ENCODE data around the gene PRDM16. TPM values are rescaled to one million over a fixed set of nuclear protein-coding genes. Genes with fewer than 3 reads are reported as not detected.

PRDM16 gene
- total and polyA plus RNA-seq, 2 of the 13 experiments (the other 11 are each of a cell fraction or from before 2014, with no cell fraction given): 0.15 to 0.81 TPM

DNA sequence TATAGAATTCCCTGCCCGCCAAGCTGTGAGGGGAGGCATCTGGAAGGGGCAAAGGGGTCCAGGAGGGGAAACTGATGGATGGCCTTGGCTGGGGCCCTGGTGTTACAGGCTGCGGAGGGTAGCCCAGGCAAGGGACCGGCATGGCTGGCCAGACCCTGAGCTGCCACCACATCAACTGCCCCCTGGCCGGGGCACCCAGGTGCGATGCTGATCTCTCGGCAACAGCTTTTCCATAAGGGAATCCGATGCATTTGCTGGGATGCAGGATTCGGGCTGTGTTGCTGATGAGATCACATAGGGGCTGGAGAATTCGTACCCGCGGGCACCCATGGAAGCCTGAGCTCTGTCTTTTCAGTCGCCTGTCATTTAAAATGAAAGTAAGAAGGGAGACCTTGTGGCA lies 73.7 kb downstream of the PRDM16 start (continued):
- TF ChIP-seq TOPORS (CRISPR knock-in tag; IDR thresholded peaks at IDR 0.05): no peak
- TF ChIP-seq, protein P1, sequence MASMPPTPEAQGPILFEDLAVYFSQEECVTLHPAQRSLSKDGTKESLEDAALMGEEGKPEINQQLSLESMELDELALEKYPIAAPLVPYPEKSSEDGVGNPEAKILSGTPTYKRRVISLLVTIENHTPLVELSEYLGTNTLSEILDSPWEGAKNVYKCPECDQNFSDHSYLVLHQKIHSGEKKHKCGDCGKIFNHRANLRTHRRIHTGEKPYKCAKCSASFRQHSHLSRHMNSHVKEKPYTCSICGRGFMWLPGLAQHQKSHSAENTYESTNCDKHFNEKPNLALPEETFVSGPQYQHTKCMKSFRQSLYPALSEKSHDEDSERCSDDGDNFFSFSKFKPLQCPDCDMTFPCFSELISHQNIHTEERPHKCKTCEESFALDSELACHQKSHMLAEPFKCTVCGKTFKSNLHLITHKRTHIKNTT (CRISPR knock-in tag; IDR thresholded peaks at IDR 0.05): no peak
- TF ChIP-seq TOE1 (CRISPR knock-in tag; IDR thresholded peaks at IDR 0.05): no peak
- no peak for TF ChIP-seq ZNF263 (CRISPR knock-in tag; IDR thresholded peaks at IDR 0.05)
- no peak for TF ChIP-seq KLF6 (CRISPR knock-in tag; IDR thresholded peaks at IDR 0.05)

DNA sequence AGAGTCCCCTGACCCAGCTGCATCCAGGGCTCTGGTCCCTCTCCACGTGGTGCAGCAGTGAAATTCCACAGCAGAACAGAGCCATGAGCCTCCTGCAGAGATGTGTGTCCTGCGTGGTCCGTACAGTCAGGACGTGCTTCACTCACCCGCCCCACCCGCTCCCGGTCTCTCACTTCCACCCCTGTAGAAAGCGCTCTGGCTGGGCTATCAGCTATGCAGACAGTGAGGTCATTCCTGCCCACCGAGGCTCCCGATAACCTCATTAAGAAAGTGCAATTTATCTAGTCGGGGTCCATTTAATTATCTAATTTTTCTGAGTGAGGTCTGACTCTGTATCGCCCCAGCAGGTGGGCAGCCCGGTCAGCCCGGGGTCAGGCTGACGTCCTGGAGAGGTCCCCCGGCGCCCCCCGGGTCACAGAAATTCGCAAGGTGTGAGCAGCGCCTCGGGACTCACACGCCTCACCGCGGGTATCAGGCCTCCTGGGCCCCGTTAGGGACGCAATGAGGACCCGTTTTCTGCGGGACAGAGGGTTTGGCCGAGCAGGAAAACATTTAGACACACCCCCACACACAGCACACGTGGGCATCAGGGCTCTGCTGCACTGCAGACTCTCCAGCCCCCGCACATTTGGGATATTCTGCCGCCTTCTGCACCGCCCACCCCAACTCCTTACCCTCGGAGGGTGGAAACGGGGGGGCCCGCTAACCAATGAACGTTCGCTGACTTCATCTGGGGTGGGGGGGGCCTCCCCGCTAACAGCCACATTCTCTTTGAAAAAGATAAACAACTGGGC lies 76.7 kb downstream of the PRDM16 start:
- DNase-seq (ENCODE audit: low spot score): no peak
- Histone ChIP-seq H3K79me2 (ENCODE audit: insufficient read depth, low read length) (no peaks in the 10 kb centered on the region), H4K20me1 (ENCODE audit: insufficient read depth, low read length) (no peaks in the 10 kb centered on the region), H3K27me3 (ENCODE audit: control insufficient read depth in 1 of 2, insufficient read depth in 2 of 2, low read length in 2 of 2) (peaks cover 0 to 2% of the 10 kb centered on the region in 2 experiments; a peak in 1 of 5 replicates), H3K36me3 (replicated peaks in 1 of 2; ENCODE audit: control insufficient read depth in 1 of 2, insufficient read depth in 2 of 2, low read length in 2 of 2) (no peaks in the 10 kb centered on the region), H3K4me2 (ENCODE audit: low read depth, low read length) (no peak overlapping the region), H3K27ac (ENCODE audit: extremely low read length, insufficient read depth, low read length) (no peak overlapping the region), H3K4me1 (ENCODE audit: insufficient read depth, low read length) (no peaks in the 10 kb centered on the region), H3K9me3 (ENCODE audit: low read length) (no peaks in the 10 kb centered on the region), H3K4me3 (replicated peaks in 1 of 3; ENCODE audit: insufficient read depth in 1 of 3, low read depth in 2 of 3, low read length in 3 of 3) (no peak overlapping the region), H3K9ac (ENCODE audit: insufficient read depth, low read depth, low read length) (no peak overlapping the region), H2AFZ (ENCODE audit: low read length) (no peak overlapping the region)
- no TSS peak for BruUV-seq (replicated peaks)
- CTCF ChIA-PET (ENCODE audit: low intra/inter-chr PET ratio, low total read pairs): no interaction called here
- FAIRE-seq: no peak
- no peak for ATAC-seq
- POLR2A ChIA-PET: no interaction called here
- 81% methylated on average over 30 of the region's 39 CpGs for WGBS (ENCODE audit: low lambda C conversion rate)
- no peak for TF ChIP-seq RBM39 (IDR thresholded peaks at IDR 0.05; ENCODE audit: low read depth, low read length, poor library complexity, severe bottlenecking)
- TF ChIP-seq, protein P2, sequence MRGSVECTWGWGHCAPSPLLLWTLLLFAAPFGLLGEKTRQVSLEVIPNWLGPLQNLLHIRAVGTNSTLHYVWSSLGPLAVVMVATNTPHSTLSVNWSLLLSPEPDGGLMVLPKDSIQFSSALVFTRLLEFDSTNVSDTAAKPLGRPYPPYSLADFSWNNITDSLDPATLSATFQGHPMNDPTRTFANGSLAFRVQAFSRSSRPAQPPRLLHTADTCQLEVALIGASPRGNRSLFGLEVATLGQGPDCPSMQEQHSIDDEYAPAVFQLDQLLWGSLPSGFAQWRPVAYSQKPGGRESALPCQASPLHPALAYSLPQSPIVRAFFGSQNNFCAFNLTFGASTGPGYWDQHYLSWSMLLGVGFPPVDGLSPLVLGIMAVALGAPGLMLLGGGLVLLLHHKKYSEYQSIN (CRISPR knock-in tag; IDR thresholded peaks at IDR 0.05; ENCODE audit: borderline replicate concordance): no peak
- TF ChIP-seq, protein P3, sequence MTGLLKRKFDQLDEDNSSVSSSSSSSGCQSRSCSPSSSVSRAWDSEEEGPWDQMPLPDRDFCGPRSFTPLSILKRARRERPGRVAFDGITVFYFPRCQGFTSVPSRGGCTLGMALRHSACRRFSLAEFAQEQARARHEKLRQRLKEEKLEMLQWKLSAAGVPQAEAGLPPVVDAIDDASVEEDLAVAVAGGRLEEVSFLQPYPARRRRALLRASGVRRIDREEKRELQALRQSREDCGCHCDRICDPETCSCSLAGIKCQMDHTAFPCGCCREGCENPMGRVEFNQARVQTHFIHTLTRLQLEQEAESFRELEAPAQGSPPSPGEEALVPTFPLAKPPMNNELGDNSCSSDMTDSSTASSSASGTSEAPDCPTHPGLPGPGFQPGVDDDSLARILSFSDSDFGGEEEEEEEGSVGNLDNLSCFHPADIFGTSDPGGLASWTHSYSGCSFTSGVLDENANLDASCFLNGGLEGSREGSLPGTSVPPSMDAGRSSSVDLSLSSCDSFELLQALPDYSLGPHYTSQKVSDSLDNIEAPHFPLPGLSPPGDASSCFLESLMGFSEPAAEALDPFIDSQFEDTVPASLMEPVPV (CRISPR knock-in tag; IDR thresholded peaks at IDR 0.05): no peak
- TF ChIP-seq SMC3 (IDR thresholded peaks at IDR 0.05; ENCODE audit: low read length): no peak
- no peak for TF ChIP-seq HNRNPUL1 (IDR thresholded peaks at IDR 0.05; ENCODE audit: low read depth, low read length)
- no peak for TF ChIP-seq NFE2L1 (CRISPR knock-in tag; IDR thresholded peaks at IDR 0.05; ENCODE audit: borderline replicate concordance)
- intact Hi-C loops (cut with micrococcal nuclease; ENCODE audit: unreplicated experiment): no loop called here
- in situ Hi-C loops (cut with HindIII; ENCODE audit: extremely low pct_ligation_motif_present, low pct_unique_long_range_greater_than_20kb): no loop called here
